Measurements from ENCODE around the gene NEDD4L.

DNA sequence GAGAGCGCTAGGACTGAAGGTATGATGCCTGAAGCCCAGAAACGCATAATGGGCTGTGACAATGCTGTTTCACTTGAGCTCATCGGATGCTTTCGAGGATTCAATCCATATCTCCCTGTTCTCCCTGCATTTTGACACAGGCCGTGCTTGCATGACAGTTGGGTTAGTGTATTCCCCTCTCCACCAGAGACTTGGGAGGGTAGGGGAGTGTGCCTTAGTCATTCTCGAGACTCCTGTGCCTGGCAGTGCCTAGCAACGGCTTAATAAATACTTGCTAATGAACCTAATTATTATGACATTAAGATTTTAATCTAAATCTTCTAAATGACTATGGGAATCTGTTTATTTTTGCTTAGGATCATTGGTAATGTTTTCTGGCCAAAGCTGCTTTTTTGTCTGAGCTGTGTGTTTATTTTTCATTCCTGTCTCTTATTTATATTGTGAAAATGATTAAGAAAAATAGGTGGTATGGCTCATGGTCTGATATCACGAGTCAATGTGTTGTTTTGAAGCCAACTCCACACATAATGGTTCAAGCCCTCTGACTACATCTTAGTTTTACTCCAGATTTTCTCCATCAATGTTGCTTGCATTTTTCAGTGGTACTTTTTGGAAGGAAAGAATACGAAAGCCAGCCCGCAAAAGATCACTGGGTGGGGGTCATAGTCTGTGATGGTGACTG, 61.3 kb downstream of the NEDD4L start:
- no peak for TF ChIP-seq ZBTB33 (IDR thresholded peaks at IDR 0.05; ENCODE audit: borderline replicate concordance, low read depth)
- no peak for TF ChIP-seq REST (IDR thresholded peaks at IDR 0.05; ENCODE audit: low read depth, low read length)
- TF ChIP-seq JUND (IDR thresholded peaks at IDR 0.05): no peak

Data from SK-N-SH (cell line).